Occipital lobe (tissue), 2 donors: Measurements from ENCODE around the gene PLIN4. TPM values are rescaled to one million over a fixed set of nuclear protein-coding genes. Genes with fewer than 3 reads are reported as not detected.

Experiments
- DNase-seq: peaks from one replicate; lab custom pipeline; 2025; lab: John Stamatoyannopoulos, UW
- total RNA-seq: library from RNA; depleted of rRNA; stranded (reverse); fragments of >200 nt; gene quantifications from one replicate; pipeline ENCODE4 v1.2.3, GENCODE V29; 2014

PLIN4 gene
- total RNA-seq, 1 donor from 2014 or later, result under 0.01 TPM

DNA sequence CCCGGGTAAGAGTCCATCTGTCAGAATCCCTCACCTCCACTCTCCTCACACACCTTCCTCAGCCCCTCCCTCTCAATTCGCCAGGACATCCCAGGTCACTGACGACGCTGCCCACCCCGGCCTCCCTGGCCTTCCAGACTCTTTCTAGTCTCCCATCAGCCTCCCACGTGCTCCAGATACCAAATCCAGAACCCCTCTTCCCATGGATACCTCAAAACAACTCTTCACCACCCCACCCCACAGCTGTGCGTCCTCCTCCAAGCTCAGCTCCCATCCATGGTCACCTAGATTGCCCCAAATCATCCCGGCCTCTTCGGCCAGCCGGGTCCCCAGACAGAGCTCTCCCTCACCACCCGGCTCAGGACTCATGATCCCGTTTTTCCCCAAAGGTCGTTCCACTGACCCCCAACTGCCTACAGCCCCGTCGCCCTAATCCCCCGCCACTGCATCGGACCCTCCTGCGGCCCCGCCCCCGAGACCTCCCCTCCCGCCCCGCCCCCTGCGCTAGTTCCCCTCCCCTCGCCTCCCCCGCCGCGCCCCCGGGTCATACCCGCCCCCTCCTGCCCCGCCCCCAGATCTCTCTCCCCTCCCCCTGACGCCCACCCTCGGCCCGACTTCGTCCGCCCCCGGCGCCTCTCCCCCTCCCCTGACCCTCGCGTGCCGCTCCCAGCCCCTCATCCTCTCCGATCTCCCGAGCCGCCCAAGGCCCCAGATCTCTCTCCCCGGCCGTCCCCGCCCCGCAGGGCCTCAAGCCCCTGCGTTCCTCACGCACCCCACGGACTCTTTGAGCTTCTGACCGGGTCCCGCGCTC lies 61.2 kb downstream of the PLIN4 start:
- no peak for DNase-seq

GRCh38 chr19:4456476-4456842 lies 61.8 kb downstream of the PLIN4 start:
- peak; percentile 33 for DNase-seq

DNA sequence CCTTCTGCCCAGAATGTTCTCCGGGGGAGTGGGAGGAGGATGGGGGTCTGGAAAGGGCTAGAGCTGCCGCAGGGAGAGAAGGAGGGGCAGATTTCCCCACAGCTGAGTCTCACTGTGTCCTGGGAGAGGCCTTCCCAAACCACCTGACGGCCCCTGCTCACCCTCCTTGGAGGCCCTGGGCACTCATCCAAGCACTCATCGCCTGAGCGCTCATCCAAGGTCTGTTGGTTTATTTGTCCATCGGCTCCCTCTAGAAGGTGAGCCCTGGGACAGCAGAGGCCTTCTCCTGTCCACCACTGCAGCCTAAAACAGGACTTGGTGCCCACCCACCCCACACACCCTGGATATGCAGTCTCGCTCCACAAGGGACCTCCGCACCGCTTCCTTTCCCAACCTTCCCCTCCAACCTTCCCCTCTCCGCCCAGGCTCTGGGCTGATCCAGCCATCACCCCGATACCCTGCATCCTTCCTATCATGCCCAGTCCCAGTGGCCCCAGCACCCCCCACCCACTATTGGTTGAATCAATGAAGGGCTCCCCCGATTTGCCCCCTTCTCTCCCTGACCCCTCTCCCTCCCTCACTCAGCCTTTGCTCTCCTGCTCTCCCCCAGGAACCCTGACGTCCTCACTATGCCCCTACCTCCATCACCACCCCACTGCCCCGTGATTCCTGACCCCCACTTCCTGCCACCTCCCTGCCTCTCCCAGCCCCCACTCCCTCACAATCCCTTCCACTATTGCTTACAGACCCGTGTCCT lies 62.4 kb downstream of the PLIN4 start:
- no peak for DNase-seq

DNA sequence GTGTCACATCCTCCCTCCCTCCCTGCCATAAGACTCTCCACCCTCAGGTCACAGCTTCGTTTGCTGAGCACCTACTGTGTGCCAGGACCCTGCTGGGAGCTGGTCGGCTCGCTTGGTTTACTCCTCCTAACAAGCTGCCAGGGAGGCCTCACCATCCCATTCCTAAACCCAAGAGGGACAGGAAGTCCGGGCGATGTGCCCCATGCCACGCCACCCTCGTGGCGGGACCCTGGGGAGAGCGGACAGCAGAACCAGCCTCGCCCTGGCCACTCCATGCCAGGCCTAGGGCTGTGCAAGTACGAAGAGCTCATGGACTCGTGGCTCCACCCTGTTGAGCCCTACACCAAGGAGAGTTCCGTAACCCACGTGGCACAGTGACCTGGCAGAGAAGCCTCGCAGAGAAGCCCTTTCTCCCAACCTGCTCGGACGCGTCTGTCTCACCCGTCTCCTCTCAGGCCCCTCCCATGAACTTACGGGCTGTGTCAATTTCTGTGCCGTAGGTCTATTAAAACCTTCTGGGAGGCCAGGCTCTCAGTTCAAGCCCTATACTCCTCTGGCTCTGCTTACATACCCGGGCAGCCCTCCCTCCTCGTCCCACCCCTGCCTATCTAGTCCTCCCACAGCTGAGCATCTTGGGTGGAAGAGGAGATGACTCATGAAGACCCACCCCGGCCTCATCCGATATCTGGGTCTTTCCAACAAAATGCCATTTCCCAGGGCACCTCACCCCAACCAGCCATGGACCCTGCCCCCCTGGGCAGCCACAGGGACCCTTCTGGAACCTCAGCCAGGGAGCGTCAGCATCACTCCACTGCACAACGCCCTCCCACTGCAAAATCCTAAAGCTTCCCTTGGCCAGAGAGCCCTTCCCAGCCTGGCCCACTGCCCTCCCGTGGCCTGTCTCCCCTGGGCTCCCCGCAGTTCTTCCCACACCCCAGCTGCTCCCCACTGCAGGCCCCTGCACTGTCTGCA lies 63.3 kb downstream of the PLIN4 start:
- no peak for DNase-seq

GRCh38 chr19:4453232-4454179 lies 64.8 kb downstream of the PLIN4 start:
- no peak for DNase-seq

GRCh38 chr19:4452230-4452990 lies 65.9 kb downstream of the PLIN4 start:
- no peak for DNase-seq

Other genes with a start within 250 kb of the PLIN4 start
- 0.94 TPM for gene SHD, start 239.2 kb downstream of the PLIN4 start, total RNA-seq
- gene TMIGD2, start 216.1 kb downstream of the PLIN4 start, total RNA-seq, result 2.7 TPM
- 28.4 TPM for gene FSD1, start 213.9 kb downstream of the PLIN4 start, total RNA-seq
- gene STAP2, start 179.7 kb downstream of the PLIN4 start, total RNA-seq, result 2.8 TPM
- 11.5 TPM for gene MPND, start 174.9 kb downstream of the PLIN4 start, total RNA-seq
- gene SH3GL1, start 117.9 kb downstream of the PLIN4 start, total RNA-seq, result 15.3 TPM
- 6.2 TPM for gene CHAF1A, start 115.8 kb downstream of the PLIN4 start, total RNA-seq
- 54.7 TPM for gene UBXN6, start 60.7 kb downstream of the PLIN4 start, total RNA-seq
- gene HDGFL2, start 46.2 kb downstream of the PLIN4 start, total RNA-seq, result 32.8 TPM
- gene PLIN5, start 16.7 kb upstream of the PLIN4 start, total RNA-seq, result 2.0 TPM
- gene LRG1, start 21.6 kb upstream of the PLIN4 start, total RNA-seq, result not detected
- 32.0 TPM for gene SEMA6B, start 41.2 kb upstream of the PLIN4 start, total RNA-seq
- 5.6 TPM for gene TNFAIP8L1, start 121.0 kb upstream of the PLIN4 start, total RNA-seq
- gene MYDGF, start 151.9 kb upstream of the PLIN4 start, total RNA-seq, result 37.9 TPM
- gene DPP9, start 205.4 kb upstream of the PLIN4 start, total RNA-seq, result 5.5 TPM